Endothelial cell of umbilical vein (primary cell): ENCODE results near the gene PFN3. TPM values are rescaled to one million over a fixed set of nuclear protein-coding genes. Genes with fewer than 3 reads are reported as not detected.

ENCODE experiments used
- BruUV-seq: library from RNA; stranded (reverse); fragments of 400-500 nt; replicated peaks from 2 replicates; lab custom pipeline; 2021; lab: Mats Ljungman, UMichigan
- CTCF ChIA-PET: fragments of 300-600, 350-600 bp; sonication (Branson Sonifier 250); formaldehyde crosslinking; loops from one replicate; lab custom pipeline; 2021; ENCODE audit warnings: antibody characterized with exemption, inconsistent platforms; lab: Charles Lee
- POLR2A ChIA-PET: fragments of 300-600, 350-600 bp; sonication (Branson Sonifier 250); formaldehyde crosslinking; loops from one replicate; lab custom pipeline; 2021; ENCODE audit warnings: antibody characterized with exemption, inconsistent platforms; lab: Charles Lee
- DNase-seq: peaks from one replicate; pipeline ENCODE4 v3.0.0-alpha.2; 2011; ENCODE audit warnings: low read depth, low spot score
- FAIRE-seq: peaks from 2 replicates; lab custom pipeline; 2011; peaks lifted over from hg19 to GRCh38; lab: Jason Lieb, UNC
- H2AFZ ChIP-seq: 2 replicates; pipeline ENCODE4 v1.6.0; 2012; ENCODE audit warnings: low read depth, low read length, control low read depth, inconsistent platforms
- H3K27ac ChIP-seq: 2 replicates; pipeline ENCODE4 v1.5.1; 2011; ENCODE audit warnings: low read depth, mild to moderate bottlenecking, control low read depth, low read length, moderate library complexity; ENCODE audit not compliant: insufficient read depth
- H3K27me3 ChIP-seq, 2 experiments: 2 replicates each; pipeline versions ENCODE4 v1.6.0 to v1.6.1; 2011; ENCODE audit warnings: low read length in 2 of 2, mixed read lengths in 1 of 2; ENCODE audit not compliant: control insufficient read depth in 2 of 2, insufficient read depth in 2 of 2
- H3K36me3 ChIP-seq, 2 experiments: 2 replicates in 1 of 2; 3 replicates in 1 of 2; pipeline ENCODE4 v1.5.1; 2011; ENCODE audit warnings: low read length in 2 of 2, mild to moderate bottlenecking in 1 of 2, moderate library complexity in 1 of 2; ENCODE audit not compliant: control insufficient read depth in 2 of 2, insufficient read depth in 2 of 2; ENCODE audit errors: extremely low read depth in 1 of 2
- H3K4me1 ChIP-seq: 3 replicates; pipeline ENCODE4 v1.5.1; 2011; ENCODE audit warnings: mild to moderate bottlenecking, low read length; ENCODE audit not compliant: control insufficient read depth, insufficient read depth; ENCODE audit errors: extremely low read depth
- H3K4me2 ChIP-seq: 2 replicates; pipeline ENCODE4 v1.6.1; 2011; ENCODE audit warnings: low read length, control low read depth, mixed read lengths; ENCODE audit not compliant: insufficient read depth
- H3K4me3 ChIP-seq, 3 experiments: fragments of 200-600 bp in 1 of 3; sonication (generic), shearing (Covaris generic) in 1 of 3; replicated peaks in 1 of 3; 2 replicates each; pipeline ENCODE4 v1.5.1; 2011 to 2016; ENCODE audit warnings: control low read depth in 3 of 3, low read length in 3 of 3, mild to moderate bottlenecking in 2 of 3, inconsistent platforms in 1 of 3, low read depth in 1 of 3, moderate library complexity in 1 of 3; ENCODE audit not compliant: insufficient read depth in 1 of 3
- H3K79me2 ChIP-seq: 2 replicates; pipeline ENCODE4 v1.6.0; 2012; ENCODE audit warnings: low read length, inconsistent platforms; ENCODE audit not compliant: control insufficient read depth, insufficient read depth
- H3K9ac ChIP-seq: replicated peaks from 2 replicates; pipeline ENCODE3; 2011; ENCODE audit warnings: low read length, control low read depth; ENCODE audit not compliant: insufficient read depth; ENCODE audit errors: extremely low read depth
- H3K9me1 ChIP-seq: replicated peaks from 3 replicates; pipeline ENCODE4 v1.6.0; 2011; ENCODE audit warnings: mild to moderate bottlenecking, low read length; ENCODE audit not compliant: control insufficient read depth, insufficient read depth; ENCODE audit errors: extremely low read depth
- H3K9me3 ChIP-seq: replicated peaks from 2 replicates; pipeline ENCODE4 v1.5.1; 2012; ENCODE audit warnings: low read length, inconsistent platforms; ENCODE audit not compliant: control insufficient read depth, insufficient read depth
- H4K20me1 ChIP-seq: replicated peaks from 2 replicates; pipeline ENCODE3; 2011; ENCODE audit warnings: mild to moderate bottlenecking, low read length; ENCODE audit not compliant: control insufficient read depth, insufficient read depth; ENCODE audit errors: extremely low read depth
- EZH2 ChIP-seq: IDR thresholded peaks from 2 replicates; pipeline ENCODE4 v1.6.1; 2012; ENCODE audit warnings: borderline replicate concordance, low read depth, mild to moderate bottlenecking, moderate library complexity, low read length, inconsistent platforms; ENCODE audit not compliant: severe bottlenecking
- FOS ChIP-seq: IDR thresholded peaks from 2 replicates; pipeline ENCODE4 v1.6.1; 2011; ENCODE audit warnings: mild to moderate bottlenecking, low read length, moderate library complexity, borderline replicate concordance; ENCODE audit not compliant: insufficient read depth
- GATA2 ChIP-seq: IDR thresholded peaks from 2 replicates; pipeline ENCODE4 v1.7.0; 2011; ENCODE audit warnings: low read depth, mild to moderate bottlenecking, moderate library complexity, mixed read lengths, low read length; ENCODE audit not compliant: insufficient read length, insufficient read depth
- MAX ChIP-seq: IDR thresholded peaks from 2 replicates; pipeline ENCODE4 v1.6.1; 2011; ENCODE audit not compliant: insufficient read depth, insufficient read length
- MYC ChIP-seq: IDR thresholded peaks from one replicate; pipeline ENCODE4 v1.6.1; 2011; ENCODE audit warnings: mild to moderate bottlenecking, low read depth, low read length
- POLR2A ChIP-seq: IDR thresholded peaks from 2 replicates; pipeline ENCODE4 v1.6.1; 2012; ENCODE audit warnings: low read depth, mild to moderate bottlenecking, control low read depth, low read length
- POLR2AphosphoS5 ChIP-seq: IDR thresholded peaks from 2 replicates; pipeline ENCODE4 v1.6.1; 2012; ENCODE audit warnings: low read depth, mild to moderate bottlenecking, control low read depth, low read length, moderate library complexity; ENCODE audit not compliant: insufficient read depth
- dilution Hi-C: fragments of 300-500 bp; cut with MboI; formaldehyde crosslinking; loops from one replicate; pipeline ENCODE4 v1.15.0; 2019; ENCODE audit warnings: low sequenced_read_pairs; ENCODE audit not compliant: extremely low pct_ligation_motif_present
- intact Hi-C: fragments of 100-400 bp; cut with micrococcal nuclease; formaldehyde crosslinking; loops from one replicate; pipeline ENCODE4 v1.10.0; 2022
- polyA plus RNA-seq, 4 experiments: library from polyadenylated mRNA; depleted of rRNA in 3 of 4; stranded (reverse) in 3 of 4; unstranded in 1 of 4; fragments of >200 nt; gene quantifications; 2 replicates each; pipeline versions ENCODE4 v1.2.1 to v1.2.3, GENCODE V29; 2011 to 2012; ENCODE audit warnings: missing spikeins in 1 of 4
- total RNA-seq: library from RNA; stranded (reverse); gene quantifications from 2 replicates; pipeline ENCODE4 v1.2.3, GENCODE V29; 2021
- TF ChIP-seq, protein P1 (sequence below), 2 donors: IDR thresholded peaks; 1 replicate in 1 of 2; 2 replicates in 1 of 2; pipeline ENCODE4 v1.5.1; 2011; ENCODE audit warnings: low read length in 2 of 2, mild to moderate bottlenecking in 2 of 2, moderate library complexity in 2 of 2, control low read depth in 1 of 2, inconsistent platforms in 1 of 2, low read depth in 1 of 2; ENCODE audit not compliant: insufficient read depth in 1 of 2; ENCODE audit errors: extremely low read depth in 1 of 2

Gene PFN3
- total and polyA plus RNA-seq, 2 donors (not counting 3 experiments of a cell fraction or from before 2014, with no cell fraction given) = not detected

GRCh38 chr5:177357459-177358351 lies 42.8 kb downstream of the PFN3 start, which contains the start of gene RGS14:
Gene RGS14 (plus strand): TSS chr5:177357924. CDS start chr5:177358025, 101 bp downstream.
- POLR2A ChIA-PET = interaction anchor here (0.9 kb wide), 1 partner anchor 9 kb away, joined by 3 read pairs; no protein-coding TSS in a partner anchor
- H3K4me2 ChIP-seq = peak within 1 kb of the TSS; percentile 14
- H3K4me3 ChIP-seq = peak within 1 kb of the TSS in 1 of 3 experiments; percentile 16

More at GRCh38 chr5:177357459-177358351, 42.8 kb downstream of the PFN3 start, which contains the start of gene RGS14:
- H3K9me3 ChIP-seq = no peaks in the 10 kb centered on the region
- H3K36me3 ChIP-seq = no peaks in the 10 kb centered on the region
- no peak within 1 kb of the TSS for H3K9ac ChIP-seq
- FAIRE-seq (peak; percentile 94), DNase-seq (peak; percentile 56)
- no peak within 1 kb of the TSS for H3K27ac ChIP-seq
- H4K20me1 ChIP-seq = no peaks in the 10 kb centered on the region
- H2AFZ ChIP-seq = peak within 1 kb of the TSS; percentile 21
- no peaks in the 10 kb centered on the region for H3K27me3 ChIP-seq
- TF ChIP-seq POLR2A (no peak), POLR2AphosphoS5 (no peak), MYC (no peak), FOS (no peak), EZH2 (no peak), MAX (no peak), GATA2 (no peak)
- TF ChIP-seq, protein P1, sequence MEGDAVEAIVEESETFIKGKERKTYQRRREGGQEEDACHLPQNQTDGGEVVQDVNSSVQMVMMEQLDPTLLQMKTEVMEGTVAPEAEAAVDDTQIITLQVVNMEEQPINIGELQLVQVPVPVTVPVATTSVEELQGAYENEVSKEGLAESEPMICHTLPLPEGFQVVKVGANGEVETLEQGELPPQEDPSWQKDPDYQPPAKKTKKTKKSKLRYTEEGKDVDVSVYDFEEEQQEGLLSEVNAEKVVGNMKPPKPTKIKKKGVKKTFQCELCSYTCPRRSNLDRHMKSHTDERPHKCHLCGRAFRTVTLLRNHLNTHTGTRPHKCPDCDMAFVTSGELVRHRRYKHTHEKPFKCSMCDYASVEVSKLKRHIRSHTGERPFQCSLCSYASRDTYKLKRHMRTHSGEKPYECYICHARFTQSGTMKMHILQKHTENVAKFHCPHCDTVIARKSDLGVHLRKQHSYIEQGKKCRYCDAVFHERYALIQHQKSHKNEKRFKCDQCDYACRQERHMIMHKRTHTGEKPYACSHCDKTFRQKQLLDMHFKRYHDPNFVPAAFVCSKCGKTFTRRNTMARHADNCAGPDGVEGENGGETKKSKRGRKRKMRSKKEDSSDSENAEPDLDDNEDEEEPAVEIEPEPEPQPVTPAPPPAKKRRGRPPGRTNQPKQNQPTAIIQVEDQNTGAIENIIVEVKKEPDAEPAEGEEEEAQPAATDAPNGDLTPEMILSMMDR (IDR thresholded peaks at IDR 0.05; ENCODE audit: extremely low read depth in 1 of 2, insufficient read depth in 1 of 2, low read depth in 1 of 2, low read length in 2 of 2) = no peak
- peaks cover 15% of the 10 kb centered on the region for H3K4me1 ChIP-seq
- dilution Hi-C loops = no loop called here
- H3K79me2 ChIP-seq = no peaks in the 10 kb centered on the region
- H3K9me1 ChIP-seq = no peaks in the 10 kb centered on the region
- intact Hi-C loops = no loop called here
- no TSS peak for BruUV-seq
- CTCF ChIA-PET = interaction anchor here (1.2 to 6.3 kb wide), 3 partner anchors 9 to 30 kb away, joined by 3 to 31 read pairs (median 9); no protein-coding TSS in a partner anchor
